H1 (cell line): ENCODE measurements around the gene TMEM82. TPM values are rescaled to one million over a fixed set of nuclear protein-coding genes. Genes with fewer than 3 reads are reported as not detected.

Source experiments
- CTCF ChIA-PET: fragments of 300-600 bp; sonication (Branson Sonifier 250); formaldehyde crosslinking; loops from one replicate; lab custom pipeline; 2021; ENCODE audit not compliant: partially characterized antibody; lab: Charles Lee
- POLR2A ChIA-PET: fragments of 300-600 bp; sonication (Branson Sonifier 250); formaldehyde crosslinking; loops from one replicate; lab custom pipeline; 2021; ENCODE audit warnings: inconsistent platforms; ENCODE audit not compliant: partially characterized antibody; lab: Charles Lee
- DNase-seq, 2 experiments: peaks; one replicate each; pipeline versions ENCODE4 v3.0.0 to v3.0.0-alpha.2; 2010 to 2022; ENCODE audit warnings: low spot score in 2 of 2, low read depth in 1 of 2, mixed read lengths in 1 of 2
- FAIRE-seq: peaks from 2 replicates; lab custom pipeline; 2011; peaks lifted over from hg19 to GRCh38; lab: Jason Lieb, UNC
- H2AFZ ChIP-seq: 2 replicates; pipeline ENCODE4 v1.8.1; 2012; ENCODE audit warnings: low read length, inconsistent platforms
- H2AK5ac ChIP-seq: 2 replicates; pipeline ENCODE4 v1.6.1; 2013; ENCODE audit warnings: low read depth, low read length
- H2BK120ac ChIP-seq: replicated peaks from 2 replicates; pipeline ENCODE3; 2013; ENCODE audit warnings: low read depth, low read length, inconsistent platforms
- H2BK12ac ChIP-seq: 2 replicates; pipeline ENCODE4 v1.6.1; 2013; ENCODE audit warnings: low read depth, low read length
- H2BK15ac ChIP-seq: 2 replicates; pipeline ENCODE4 v1.6.1; 2013; ENCODE audit warnings: low read length
- H2BK20ac ChIP-seq: 2 replicates; pipeline ENCODE4 v1.6.1; 2013; ENCODE audit warnings: low read length
- H2BK5ac ChIP-seq: 2 replicates; pipeline ENCODE4 v1.6.1; 2013; ENCODE audit warnings: low read depth, low read length
- H3K14ac ChIP-seq: 2 replicates; pipeline ENCODE4 v1.6.1; 2013; ENCODE audit warnings: inconsistent platforms; ENCODE audit not compliant: insufficient read length
- H3K18ac ChIP-seq: 2 replicates; pipeline ENCODE4 v1.6.1; 2013; ENCODE audit warnings: low read length; ENCODE audit errors: extremely low read depth
- H3K23ac ChIP-seq: 2 replicates; pipeline ENCODE4 v1.6.1; 2013; ENCODE audit warnings: inconsistent platforms; ENCODE audit not compliant: insufficient read length
- H3K23me2 ChIP-seq: 2 replicates; pipeline ENCODE4 v1.6.1; 2013; ENCODE audit warnings: low read depth, low read length
- H3K27ac ChIP-seq: 2 replicates; pipeline ENCODE4 v1.6.1; 2011; ENCODE audit warnings: low read depth, low read length, inconsistent platforms
- H3K27me3 ChIP-seq, 4 experiments: replicated peaks in 1 of 4; 1 replicate in 1 of 4; 2 replicates in 3 of 4; pipeline versions ENCODE4 v1.6.1 to v1.8.1; 2011 to 2013; ENCODE audit warnings: low read length in 3 of 4, mild to moderate bottlenecking in 3 of 4, inconsistent platforms in 2 of 4, mixed read lengths in 2 of 4, moderate library complexity in 1 of 4; ENCODE audit not compliant: control insufficient read depth in 3 of 4, insufficient read depth in 3 of 4; ENCODE audit errors: extremely low read depth in 1 of 4
- H3K36me3 ChIP-seq, 4 experiments: 2 replicates each; pipeline versions ENCODE4 v1.6.1 to v1.8.1; 2011 to 2013; ENCODE audit warnings: mild to moderate bottlenecking in 4 of 4, low read length in 3 of 4, moderate library complexity in 2 of 4, control low read depth in 1 of 4, inconsistent platforms in 1 of 4; ENCODE audit not compliant: insufficient read depth in 4 of 4, control insufficient read depth in 2 of 4
- H3K4ac ChIP-seq: replicated peaks from 2 replicates; pipeline ENCODE3; 2013; ENCODE audit warnings: low read length, low read depth, mixed read lengths, inconsistent platforms; ENCODE audit not compliant: insufficient read length
- H3K4me1 ChIP-seq, 4 experiments: replicated peaks in 1 of 4; 1 replicate in 1 of 4; 2 replicates in 3 of 4; pipeline versions ENCODE4 v1.6.1 to v1.8.1; 2011 to 2013; ENCODE audit warnings: low read length in 3 of 4, inconsistent platforms in 2 of 4, mixed read lengths in 1 of 4; ENCODE audit not compliant: insufficient read depth in 4 of 4, control insufficient read depth in 3 of 4
- H3K4me2 ChIP-seq, 2 experiments: 2 replicates each; pipeline versions ENCODE4 v1.6.1 to v1.8.1; 2011 to 2013; ENCODE audit warnings: low read depth in 2 of 2, low read length in 2 of 2, control low read depth in 1 of 2, inconsistent platforms in 1 of 2, mild to moderate bottlenecking in 1 of 2; ENCODE audit not compliant: insufficient read depth in 1 of 2
- H3K4me3 ChIP-seq, 4 experiments: fragments of 200-600, 300-600 bp in 1 of 4; sonication (generic), shearing (Covaris generic), sonication (Bioruptor Twin) in 1 of 4; 2 replicates each; pipeline versions ENCODE4 v1.5.1 to v1.8.1; 2011 to 2016; ENCODE audit warnings: low read length in 4 of 4, low read depth in 3 of 4, control low read depth in 2 of 4, inconsistent platforms in 2 of 4, mild to moderate bottlenecking in 2 of 4, mixed read lengths in 1 of 4, moderate library complexity in 1 of 4; ENCODE audit not compliant: insufficient read depth in 2 of 4; ENCODE audit errors: extremely low read depth in 1 of 4
- H3K56ac ChIP-seq: replicated peaks from 2 replicates; pipeline ENCODE3; 2013; ENCODE audit warnings: low read depth, mild to moderate bottlenecking, mixed read lengths, low read length, inconsistent platforms; ENCODE audit not compliant: insufficient read length
- H3K79me1 ChIP-seq: 2 replicates; pipeline ENCODE4 v1.6.1; 2013; ENCODE audit warnings: low read depth, low read length, control low read depth
- H3K79me2 ChIP-seq, 2 experiments: 2 replicates each; pipeline versions ENCODE4 v1.6.1 to v1.8.1; 2012 to 2013; ENCODE audit warnings: low read length in 2 of 2, mild to moderate bottlenecking in 2 of 2, inconsistent platforms in 1 of 2; ENCODE audit not compliant: insufficient read depth in 2 of 2, control insufficient read depth in 1 of 2
- H3K9ac ChIP-seq, 4 experiments: replicated peaks in 1 of 4; 1 replicate in 1 of 4; 2 replicates in 3 of 4; pipeline versions ENCODE4 v1.6.1 to v1.8.1; 2011 to 2013; ENCODE audit warnings: low read depth in 3 of 4, low read length in 3 of 4, control low read depth in 2 of 4, mild to moderate bottlenecking in 2 of 4, moderate library complexity in 2 of 4, inconsistent platforms in 1 of 4; ENCODE audit errors: extremely low read depth in 1 of 4
- H3K9me3 ChIP-seq, 2 experiments: 2 replicates each; pipeline versions ENCODE4 v1.6.1 to v1.8.1; 2012 to 2013; ENCODE audit warnings: mild to moderate bottlenecking in 2 of 2, moderate library complexity in 2 of 2, control low read depth in 1 of 2, inconsistent platforms in 1 of 2, low read depth in 1 of 2, low read length in 1 of 2, mixed read lengths in 1 of 2; ENCODE audit not compliant: insufficient read depth in 2 of 2
- H4K20me1 ChIP-seq, 2 experiments: replicated peaks in 1 of 2; 2 replicates each; pipeline versions ENCODE3 to v1.8.1; 2011 to 2013; ENCODE audit warnings: inconsistent platforms in 2 of 2, low read length in 2 of 2, mild to moderate bottlenecking in 1 of 2; ENCODE audit not compliant: insufficient read depth in 2 of 2, control insufficient read depth in 1 of 2
- H4K5ac ChIP-seq: 2 replicates; pipeline ENCODE4 v1.6.1; 2013; ENCODE audit warnings: low read length, low read depth, mixed read lengths, inconsistent platforms; ENCODE audit not compliant: insufficient read length
- H4K8ac ChIP-seq: 2 replicates; pipeline ENCODE4 v1.8.0; 2013; ENCODE audit warnings: mild to moderate bottlenecking, moderate library complexity, low read length, inconsistent platforms; ENCODE audit not compliant: insufficient read depth; ENCODE audit errors: extremely low read depth
- H4K91ac ChIP-seq: replicated peaks from 2 replicates; pipeline ENCODE3; 2013; ENCODE audit warnings: low read length, mixed read lengths, inconsistent platforms; ENCODE audit not compliant: insufficient read length
- BACH1 ChIP-seq: IDR thresholded peaks from 2 replicates; pipeline ENCODE4 v1.6.1; 2012; ENCODE audit warnings: low read length, improper control_type of control experiment
- CTBP2 ChIP-seq: IDR thresholded peaks from 2 replicates; pipeline ENCODE4 v1.7.0; 2011; ENCODE audit warnings: borderline replicate concordance, mild to moderate bottlenecking, moderate library complexity, mixed read lengths, low read length; ENCODE audit not compliant: insufficient read depth, insufficient read length
- HDAC2 ChIP-seq, 2 experiments: fragments of 300-600 bp in 1 of 2; sonication (generic) in 1 of 2; IDR thresholded peaks; 2 replicates each; pipeline ENCODE4 v1.6.1; 2011 to 2012; ENCODE audit warnings: low read depth in 2 of 2, low read length in 2 of 2, mild to moderate bottlenecking in 2 of 2, moderate library complexity in 2 of 2, borderline replicate concordance in 1 of 2, inconsistent platforms in 1 of 2
- POLR2A ChIP-seq, 2 experiments: IDR thresholded peaks; 1 replicate in 1 of 2; 2 replicates in 1 of 2; pipeline ENCODE4 v1.6.1; 2011; ENCODE audit warnings: low read depth in 2 of 2, low read length in 2 of 2, mild to moderate bottlenecking in 2 of 2; ENCODE audit errors: control extremely low read depth in 1 of 2
- SP1 ChIP-seq: IDR thresholded peaks from 2 replicates; pipeline ENCODE4 v1.6.1; 2011; ENCODE audit warnings: low read depth, low read length
- SRF ChIP-seq: IDR thresholded peaks from 2 replicates; pipeline ENCODE4 v1.6.1; 2011; ENCODE audit warnings: mild to moderate bottlenecking, low read depth, low read length, moderate library complexity
- WGBS, 2 experiments: shearing (Covaris generic) in 1 of 2; methylation state at CpG; one replicate each; pipeline versions ENCODE4 v1.1.6 to v1.1.7; 2013 to 2015; ENCODE audit warnings: low lambda C conversion rate in 2 of 2, mixed read lengths in 2 of 2, inconsistent platforms in 1 of 2, low coverage in 1 of 2, missing lambda C conversion rate in 1 of 2; ENCODE audit not compliant: insufficient replicate concordance in 2 of 2, insufficient coverage in 1 of 2, insufficient read length in 1 of 2; ENCODE audit errors: extremely low coverage in 1 of 2, missing lambda C conversion rate in 1 of 2; 5-methylcytosine and 5-hydroxymethylcytosine counted together
- polyA plus RNA-seq, 7 experiments: library from polyadenylated mRNA; depleted of rRNA in 3 of 7; stranded (reverse) in 5 of 7; unstranded in 2 of 7; fragments of >200 nt in 5 of 7; fragments of 200-250 nt in 2 of 7; gene quantifications; 1 replicate in 5 of 7; 2 replicates in 1 of 7; 4 replicates in 1 of 7; pipeline versions ENCODE4 v1.2.1 to v1.2.3, GENCODE V29; 2011 to 2013; ENCODE audit warnings: missing spikeins in 2 of 7, mixed read lengths in 2 of 7
- total RNA-seq: library from RNA; stranded (reverse); fragmentation: NEBNext Ultra II Directional; extraction: Animal tissue kit (Norgen Biotek cat#: 25700); gene quantifications from 2 replicates; pipeline ENCODE4 v1.2.1, GENCODE V29; 2021
- TF ChIP-seq, protein P1 (sequence below): IDR thresholded peaks from 2 replicates; pipeline ENCODE4 v1.6.1; 2012; ENCODE audit warnings: inconsistent platforms
- TF ChIP-seq, protein P2 (sequence below): IDR thresholded peaks from 2 replicates; pipeline ENCODE4 v1.6.1; 2011; ENCODE audit warnings: low read depth, mild to moderate bottlenecking, low read length; ENCODE audit not compliant: insufficient read depth

The TMEM82 gene
- total and polyA plus RNA-seq, 2 of the 8 experiments (the other 6 are each of a cell fraction or from before 2014, with no cell fraction given), result 0.32 to 2.1 TPM

DNA sequence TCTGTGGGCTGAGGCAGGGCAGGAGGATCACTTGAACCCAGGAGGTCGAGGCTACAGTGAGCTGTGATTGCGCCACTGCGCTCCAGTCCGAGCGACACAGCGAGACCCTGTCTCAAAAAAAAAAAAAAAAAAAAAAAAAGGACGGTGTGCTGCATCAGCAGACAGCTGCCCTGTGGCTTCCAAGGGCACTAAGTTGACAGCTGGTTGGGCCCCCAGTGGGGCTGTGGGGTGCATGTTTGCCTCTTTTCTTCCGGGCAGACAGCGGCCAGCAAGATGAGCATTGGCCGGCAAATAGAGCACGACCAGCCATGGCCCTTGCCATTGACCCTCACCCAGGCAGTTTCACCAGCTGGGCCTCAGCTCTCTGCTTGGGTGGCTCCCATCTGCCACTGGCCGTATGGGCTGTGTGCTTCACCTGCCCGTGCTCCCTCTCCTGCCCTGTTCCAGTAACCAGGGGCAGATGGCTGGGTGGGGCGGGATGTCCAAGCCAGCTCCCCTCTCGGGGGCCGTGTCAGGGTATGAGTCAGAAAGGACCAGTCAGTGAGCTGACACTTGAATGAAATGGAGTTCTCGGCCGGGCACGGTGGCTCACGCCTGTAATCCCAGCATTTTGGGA, 18.6 kb upstream of the TMEM82 start:
- Histone ChIP-seq H3K56ac (no peak overlapping the region), H4K91ac (no peak overlapping the region), H4K20me1 (no peaks in the 10 kb centered on the region), H2BK5ac (no peak overlapping the region), H2BK120ac (no peak overlapping the region), H3K14ac (no peak overlapping the region), H3K4ac (no peak overlapping the region), H3K27me3 (no peaks in the 10 kb centered on the region; a peak in 1 of 7 replicates), H2AFZ (no peak overlapping the region), H2BK20ac (no peak overlapping the region), H3K18ac (no peak overlapping the region), H3K9me3 (no peaks in the 10 kb centered on the region), H3K9ac (no peak overlapping the region), H3K79me1 (no peaks in the 10 kb centered on the region), H3K79me2 (no peaks in the 10 kb centered on the region), H3K27ac (no peak overlapping the region), H3K23me2 (no peaks in the 10 kb centered on the region), H3K4me1 (no peaks in the 10 kb centered on the region), H3K4me2 (no peak overlapping the region), H3K36me3 (peaks cover 4 to 14% (median 13%) of the 10 kb centered on the region in 4 experiments; a peak in 5 of 8 replicates), H2AK5ac (no peak overlapping the region), H3K4me3 (no peak overlapping the region), H2BK12ac (no peak overlapping the region), H4K8ac (no peak overlapping the region), H4K5ac (no peak overlapping the region), H3K23ac (no peak overlapping the region), H2BK15ac (no peak overlapping the region)
- POLR2A ChIA-PET, result interaction anchor here (1.7 kb wide), 1 partner anchor 13 kb away, joined by 4 read pairs; no protein-coding TSS in a partner anchor
- DNase-seq (no peak), FAIRE-seq (no peak)
- TF ChIP-seq SP1, result no peak
- TF ChIP-seq SRF, result no peak
- no peak for TF ChIP-seq CTBP2
- TF ChIP-seq, protein P1, sequence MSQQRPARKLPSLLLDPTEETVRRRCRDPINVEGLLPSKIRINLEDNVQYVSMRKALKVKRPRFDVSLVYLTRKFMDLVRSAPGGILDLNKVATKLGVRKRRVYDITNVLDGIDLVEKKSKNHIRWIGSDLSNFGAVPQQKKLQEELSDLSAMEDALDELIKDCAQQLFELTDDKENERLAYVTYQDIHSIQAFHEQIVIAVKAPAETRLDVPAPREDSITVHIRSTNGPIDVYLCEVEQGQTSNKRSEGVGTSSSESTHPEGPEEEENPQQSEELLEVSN, result no peak
- TF ChIP-seq, protein P2, sequence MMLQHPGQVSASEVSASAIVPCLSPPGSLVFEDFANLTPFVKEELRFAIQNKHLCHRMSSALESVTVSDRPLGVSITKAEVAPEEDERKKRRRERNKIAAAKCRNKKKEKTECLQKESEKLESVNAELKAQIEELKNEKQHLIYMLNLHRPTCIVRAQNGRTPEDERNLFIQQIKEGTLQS, result no peak
- TF ChIP-seq HDAC2 (IDR thresholded peaks at IDR 0.05; ENCODE audit: borderline replicate concordance in 1 of 2, low read depth in 2 of 2, low read length in 2 of 2), result no peak
- no peak for TF ChIP-seq POLR2A (IDR thresholded peaks at IDR 0.05; ENCODE audit: control extremely low read depth in 1 of 2, low read depth in 2 of 2, low read length in 2 of 2)
- no peak for TF ChIP-seq BACH1
- CTCF ChIA-PET, result interaction anchor here (1.0 kb wide), 2 partner anchors 13 to 16 kb away, joined by 3 read pairs; no protein-coding TSS in a partner anchor
- WGBS, 2 experiments, result 93% methylated on average over 12 of the region's 20 CpGs; no CpG with 5 or more reads in 1 of the 2 experiments
